ENCODE results near the gene NBAS.

DNA sequence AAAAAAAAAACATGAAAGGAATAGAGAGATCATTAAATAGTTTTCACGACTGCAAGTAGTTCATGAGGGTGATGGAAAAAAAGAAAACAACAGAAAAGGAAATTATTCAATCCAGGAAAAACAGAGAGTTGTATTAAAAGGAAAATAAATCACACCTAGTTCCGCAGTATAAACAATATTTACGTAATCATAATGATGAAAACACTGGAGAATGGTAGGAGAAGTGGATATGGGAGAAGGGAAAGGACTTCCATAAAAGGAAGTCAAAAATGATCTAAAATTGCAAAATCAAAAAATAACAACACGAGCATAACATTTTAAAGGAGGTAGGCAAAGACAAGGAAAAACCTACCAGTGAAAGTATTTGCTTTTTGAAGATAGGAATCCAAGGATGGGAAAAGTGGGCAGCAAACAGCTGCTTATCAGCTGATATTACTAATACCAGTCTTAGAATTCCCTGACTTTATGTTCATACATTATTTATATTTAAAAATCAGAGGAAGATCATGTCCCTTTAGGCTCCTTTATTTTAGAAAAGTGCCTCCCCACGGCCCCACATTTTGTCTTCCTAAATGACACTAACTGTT is 160.8 kb downstream of the NBAS start:
- TF ChIP-seq, protein P1, sequence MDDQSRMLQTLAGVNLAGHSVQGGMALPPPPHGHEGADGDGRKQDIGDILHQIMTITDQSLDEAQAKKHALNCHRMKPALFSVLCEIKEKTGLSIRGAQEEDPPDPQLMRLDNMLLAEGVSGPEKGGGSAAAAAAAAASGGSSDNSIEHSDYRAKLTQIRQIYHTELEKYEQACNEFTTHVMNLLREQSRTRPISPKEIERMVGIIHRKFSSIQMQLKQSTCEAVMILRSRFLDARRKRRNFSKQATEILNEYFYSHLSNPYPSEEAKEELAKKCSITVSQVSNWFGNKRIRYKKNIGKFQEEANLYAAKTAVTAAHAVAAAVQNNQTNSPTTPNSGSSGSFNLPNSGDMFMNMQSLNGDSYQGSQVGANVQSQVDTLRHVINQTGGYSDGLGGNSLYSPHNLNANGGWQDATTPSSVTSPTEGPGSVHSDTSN (IDR thresholded peaks at IDR 0.05) = no peak
- TF ChIP-seq, protein P2, sequence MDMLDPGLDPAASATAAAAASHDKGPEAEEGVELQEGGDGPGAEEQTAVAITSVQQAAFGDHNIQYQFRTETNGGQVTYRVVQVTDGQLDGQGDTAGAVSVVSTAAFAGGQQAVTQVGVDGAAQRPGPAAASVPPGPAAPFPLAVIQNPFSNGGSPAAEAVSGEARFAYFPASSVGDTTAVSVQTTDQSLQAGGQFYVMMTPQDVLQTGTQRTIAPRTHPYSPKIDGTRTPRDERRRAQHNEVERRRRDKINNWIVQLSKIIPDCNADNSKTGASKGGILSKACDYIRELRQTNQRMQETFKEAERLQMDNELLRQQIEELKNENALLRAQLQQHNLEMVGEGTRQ (IDR thresholded peaks at IDR 0.05; ENCODE audit: borderline replicate concordance, low read depth, low read length) = no peak
- TF ChIP-seq ELF1 (IDR thresholded peaks at IDR 0.05) = no peak
- TF ChIP-seq MXI1 (IDR thresholded peaks at IDR 0.05; ENCODE audit: low read depth, low read length) = no peak
- no peak for TF ChIP-seq NRF1 (IDR thresholded peaks at IDR 0.05; ENCODE audit: low read depth, low read length)
- no peak for TF ChIP-seq POLR2AphosphoS5 (IDR thresholded peaks at IDR 0.05; ENCODE audit: low read depth, low read length)
- TF ChIP-seq, protein P3, sequence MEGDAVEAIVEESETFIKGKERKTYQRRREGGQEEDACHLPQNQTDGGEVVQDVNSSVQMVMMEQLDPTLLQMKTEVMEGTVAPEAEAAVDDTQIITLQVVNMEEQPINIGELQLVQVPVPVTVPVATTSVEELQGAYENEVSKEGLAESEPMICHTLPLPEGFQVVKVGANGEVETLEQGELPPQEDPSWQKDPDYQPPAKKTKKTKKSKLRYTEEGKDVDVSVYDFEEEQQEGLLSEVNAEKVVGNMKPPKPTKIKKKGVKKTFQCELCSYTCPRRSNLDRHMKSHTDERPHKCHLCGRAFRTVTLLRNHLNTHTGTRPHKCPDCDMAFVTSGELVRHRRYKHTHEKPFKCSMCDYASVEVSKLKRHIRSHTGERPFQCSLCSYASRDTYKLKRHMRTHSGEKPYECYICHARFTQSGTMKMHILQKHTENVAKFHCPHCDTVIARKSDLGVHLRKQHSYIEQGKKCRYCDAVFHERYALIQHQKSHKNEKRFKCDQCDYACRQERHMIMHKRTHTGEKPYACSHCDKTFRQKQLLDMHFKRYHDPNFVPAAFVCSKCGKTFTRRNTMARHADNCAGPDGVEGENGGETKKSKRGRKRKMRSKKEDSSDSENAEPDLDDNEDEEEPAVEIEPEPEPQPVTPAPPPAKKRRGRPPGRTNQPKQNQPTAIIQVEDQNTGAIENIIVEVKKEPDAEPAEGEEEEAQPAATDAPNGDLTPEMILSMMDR (IDR thresholded peaks at IDR 0.05) = no peak
- TF ChIP-seq, protein P4, sequence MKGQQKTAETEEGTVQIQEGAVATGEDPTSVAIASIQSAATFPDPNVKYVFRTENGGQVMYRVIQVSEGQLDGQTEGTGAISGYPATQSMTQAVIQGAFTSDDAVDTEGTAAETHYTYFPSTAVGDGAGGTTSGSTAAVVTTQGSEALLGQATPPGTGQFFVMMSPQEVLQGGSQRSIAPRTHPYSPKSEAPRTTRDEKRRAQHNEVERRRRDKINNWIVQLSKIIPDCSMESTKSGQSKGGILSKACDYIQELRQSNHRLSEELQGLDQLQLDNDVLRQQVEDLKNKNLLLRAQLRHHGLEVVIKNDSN (IDR thresholded peaks at IDR 0.05; ENCODE audit: borderline replicate concordance, low read depth) = no peak

Data from SK-N-SH (cell line).